ENCODE measurements around the gene OLFM2.

DNA sequence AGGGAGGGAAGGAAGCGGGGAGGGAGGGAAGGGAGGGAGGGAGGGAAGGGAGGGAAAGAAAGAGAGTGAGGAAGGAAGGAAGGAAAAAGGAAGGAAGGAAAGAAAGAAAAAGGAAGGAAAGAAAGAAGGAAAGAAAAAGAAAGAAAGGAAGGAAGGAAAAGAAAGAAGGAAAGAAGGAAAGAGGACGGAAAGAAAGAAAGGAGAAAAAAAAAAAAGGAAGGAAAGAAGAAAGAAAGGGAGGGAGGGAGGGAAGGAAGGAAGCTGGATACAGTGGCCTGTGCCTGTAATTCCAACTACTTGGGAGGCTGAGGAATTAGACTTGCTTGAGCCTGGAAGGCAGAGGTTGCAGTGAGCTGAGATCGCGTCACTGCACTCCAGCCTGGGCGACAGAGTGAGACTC lies 35.3 kb downstream of the OLFM2 start:
- no peak for TF ChIP-seq MXI1 (conservative IDR thresholded peaks at IDR 0.05; ENCODE audit: poor library complexity, severe bottlenecking)
- no peak for TF ChIP-seq EZH2 (IDR thresholded peaks at IDR 0.05; ENCODE audit: borderline replicate concordance, insufficient read depth, low read length, poor library complexity, severe bottlenecking)
- TF ChIP-seq, protein P1, sequence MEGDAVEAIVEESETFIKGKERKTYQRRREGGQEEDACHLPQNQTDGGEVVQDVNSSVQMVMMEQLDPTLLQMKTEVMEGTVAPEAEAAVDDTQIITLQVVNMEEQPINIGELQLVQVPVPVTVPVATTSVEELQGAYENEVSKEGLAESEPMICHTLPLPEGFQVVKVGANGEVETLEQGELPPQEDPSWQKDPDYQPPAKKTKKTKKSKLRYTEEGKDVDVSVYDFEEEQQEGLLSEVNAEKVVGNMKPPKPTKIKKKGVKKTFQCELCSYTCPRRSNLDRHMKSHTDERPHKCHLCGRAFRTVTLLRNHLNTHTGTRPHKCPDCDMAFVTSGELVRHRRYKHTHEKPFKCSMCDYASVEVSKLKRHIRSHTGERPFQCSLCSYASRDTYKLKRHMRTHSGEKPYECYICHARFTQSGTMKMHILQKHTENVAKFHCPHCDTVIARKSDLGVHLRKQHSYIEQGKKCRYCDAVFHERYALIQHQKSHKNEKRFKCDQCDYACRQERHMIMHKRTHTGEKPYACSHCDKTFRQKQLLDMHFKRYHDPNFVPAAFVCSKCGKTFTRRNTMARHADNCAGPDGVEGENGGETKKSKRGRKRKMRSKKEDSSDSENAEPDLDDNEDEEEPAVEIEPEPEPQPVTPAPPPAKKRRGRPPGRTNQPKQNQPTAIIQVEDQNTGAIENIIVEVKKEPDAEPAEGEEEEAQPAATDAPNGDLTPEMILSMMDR (IDR thresholded peaks at IDR 0.05; ENCODE audit: poor library complexity, severe bottlenecking) = no peak
- TF ChIP-seq EP300 (conservative IDR thresholded peaks at IDR 0.05; ENCODE audit: poor library complexity, severe bottlenecking) = no peak
- TF ChIP-seq, protein P2, sequence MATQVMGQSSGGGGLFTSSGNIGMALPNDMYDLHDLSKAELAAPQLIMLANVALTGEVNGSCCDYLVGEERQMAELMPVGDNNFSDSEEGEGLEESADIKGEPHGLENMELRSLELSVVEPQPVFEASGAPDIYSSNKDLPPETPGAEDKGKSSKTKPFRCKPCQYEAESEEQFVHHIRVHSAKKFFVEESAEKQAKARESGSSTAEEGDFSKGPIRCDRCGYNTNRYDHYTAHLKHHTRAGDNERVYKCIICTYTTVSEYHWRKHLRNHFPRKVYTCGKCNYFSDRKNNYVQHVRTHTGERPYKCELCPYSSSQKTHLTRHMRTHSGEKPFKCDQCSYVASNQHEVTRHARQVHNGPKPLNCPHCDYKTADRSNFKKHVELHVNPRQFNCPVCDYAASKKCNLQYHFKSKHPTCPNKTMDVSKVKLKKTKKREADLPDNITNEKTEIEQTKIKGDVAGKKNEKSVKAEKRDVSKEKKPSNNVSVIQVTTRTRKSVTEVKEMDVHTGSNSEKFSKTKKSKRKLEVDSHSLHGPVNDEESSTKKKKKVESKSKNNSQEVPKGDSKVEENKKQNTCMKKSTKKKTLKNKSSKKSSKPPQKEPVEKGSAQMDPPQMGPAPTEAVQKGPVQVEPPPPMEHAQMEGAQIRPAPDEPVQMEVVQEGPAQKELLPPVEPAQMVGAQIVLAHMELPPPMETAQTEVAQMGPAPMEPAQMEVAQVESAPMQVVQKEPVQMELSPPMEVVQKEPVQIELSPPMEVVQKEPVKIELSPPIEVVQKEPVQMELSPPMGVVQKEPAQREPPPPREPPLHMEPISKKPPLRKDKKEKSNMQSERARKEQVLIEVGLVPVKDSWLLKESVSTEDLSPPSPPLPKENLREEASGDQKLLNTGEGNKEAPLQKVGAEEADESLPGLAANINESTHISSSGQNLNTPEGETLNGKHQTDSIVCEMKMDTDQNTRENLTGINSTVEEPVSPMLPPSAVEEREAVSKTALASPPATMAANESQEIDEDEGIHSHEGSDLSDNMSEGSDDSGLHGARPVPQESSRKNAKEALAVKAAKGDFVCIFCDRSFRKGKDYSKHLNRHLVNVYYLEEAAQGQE (IDR thresholded peaks at IDR 0.05; ENCODE audit: borderline replicate concordance) = no peak
- TF ChIP-seq RAD21 (conservative IDR thresholded peaks at IDR 0.05) = no peak
- no peak for TF ChIP-seq POLR2AphosphoS5 (IDR thresholded peaks at IDR 0.05)
- TF ChIP-seq SMC3 (conservative IDR thresholded peaks at IDR 0.05; ENCODE audit: poor library complexity) = no peak
- TF ChIP-seq TAF1 (IDR thresholded peaks at IDR 0.05; ENCODE audit: low read depth) = no peak
